Endodermal cell (in vitro differentiated cells): ENCODE data around the gene CYP27B1. TPM values are rescaled to one million over a fixed set of nuclear protein-coding genes. Genes with fewer than 3 reads are reported as not detected.

Source experiments
- DNase-seq: peaks from one replicate; pipeline ENCODE4 v3.0.0-alpha.2; 2017
- H3K27ac ChIP-seq: 2 replicates; pipeline ENCODE4 v1.5.1; 2013; ENCODE audit warnings: mild to moderate bottlenecking, low read depth, low read length, moderate library complexity
- H3K27me3 ChIP-seq: 2 replicates; pipeline ENCODE4 v1.6.1; 2013; ENCODE audit warnings: mild to moderate bottlenecking, low read length, moderate library complexity; ENCODE audit not compliant: insufficient read depth, control insufficient read depth, poor library complexity, severe bottlenecking
- H3K36me3 ChIP-seq: 2 replicates; pipeline ENCODE4 v1.7.0; 2013; ENCODE audit warnings: mild to moderate bottlenecking, low read length, moderate library complexity; ENCODE audit not compliant: control insufficient read depth, insufficient read depth
- H3K4me1 ChIP-seq: one replicate; pipeline ENCODE4 v1.7.0; 2013; ENCODE audit warnings: low read length; ENCODE audit not compliant: control insufficient read depth, insufficient read depth
- H3K4me3 ChIP-seq: 2 replicates; pipeline ENCODE4 v1.5.1; 2013; ENCODE audit warnings: mild to moderate bottlenecking, low read length, moderate library complexity
- H3K9ac ChIP-seq: 2 replicates; pipeline ENCODE4 v1.6.1; 2013; ENCODE audit warnings: mild to moderate bottlenecking, low read length, moderate library complexity; ENCODE audit not compliant: poor library complexity, severe bottlenecking; ENCODE audit errors: extremely low read depth
- H3K9me3 ChIP-seq: 2 replicates; pipeline ENCODE4 v1.6.1; 2013; ENCODE audit warnings: mild to moderate bottlenecking, low read length, moderate library complexity; ENCODE audit not compliant: control insufficient read depth
- H3K27ac Mint-ChIP-seq: 2 replicates; pipeline ENCODE4 v1.8.0; 2020; ENCODE audit warnings: mixed read lengths
- H3K27me3 Mint-ChIP-seq: 2 replicates; pipeline ENCODE4 v1.8.0; 2021; ENCODE audit warnings: mild to moderate bottlenecking, mixed read lengths; ENCODE audit not compliant: insufficient read depth
- H3K36me3 Mint-ChIP-seq: 2 replicates; pipeline ENCODE4 v1.8.0; 2020; ENCODE audit warnings: low read depth, mixed read lengths
- H3K4me1 Mint-ChIP-seq: 2 replicates; pipeline ENCODE4 v1.8.0; 2020; ENCODE audit warnings: mixed read lengths
- H3K4me3 Mint-ChIP-seq: 2 replicates; pipeline ENCODE4 v1.8.0; 2020; ENCODE audit warnings: mild to moderate bottlenecking, moderate library complexity, mixed read lengths
- H3K9me3 Mint-ChIP-seq: 2 replicates; pipeline ENCODE4 v1.8.0; 2020; ENCODE audit warnings: mild to moderate bottlenecking, mixed read lengths
- CTCF ChIP-seq: fragments of 200-600 bp; sonication (generic); conservative IDR thresholded peaks from 2 replicates; pipeline ENCODE4 v1.5.0; 2021; ENCODE audit warnings: antibody characterized with exemption, mild to moderate bottlenecking
- WGBS, 2 experiments: methylation state at CpG; one replicate each; pipeline versions ENCODE4 v1.1.5 to v1.1.7; 2013; ENCODE audit warnings: missing lambda C conversion rate in 2 of 2, mixed read lengths in 1 of 2; ENCODE audit not compliant: insufficient coverage in 1 of 2, insufficient read length in 1 of 2; 5-methylcytosine and 5-hydroxymethylcytosine counted together
- total RNA-seq, 2 donors: library from RNA; stranded (reverse); fragmentation: NEBNext Ultra II Directional in 1 of 2; extraction: Animal tissue kit (Norgen Biotek cat#: 25700) in 1 of 2; gene quantifications; 2 replicates in 1 of 2; 3 replicates in 1 of 2; pipeline ENCODE4 v1.2.1, GENCODE V29; 2021

The CYP27B1 gene
- total RNA-seq, 2 donors from 2014 or later: 2.4 to 3.1 TPM

- Mint-ChIP-seq H3K27me3 (peaks cover 65% of the 10 kb centered on the region), H3K4me3 (no peak overlapping the region), H3K4me1 (peaks cover 7% of the 10 kb centered on the region), H3K36me3 (peaks cover 11% of the 10 kb centered on the region), H3K9me3 (peaks cover 3% of the 10 kb centered on the region), H3K27ac (no peak overlapping the region)
- Histone ChIP-seq H3K36me3 (peaks cover 10% of the 10 kb centered on the region), H3K27ac (no peak overlapping the region), H3K4me3 (no peak overlapping the region), H3K27me3 (peaks cover 72% of the 10 kb centered on the region), H3K4me1 (no peaks in the 10 kb centered on the region), H3K9me3 (no peaks in the 10 kb centered on the region), H3K9ac (no peak overlapping the region)
- DNase-seq: peak; percentile 84
- WGBS, 2 experiments: 66 to 68% methylated on average over 12 to 14 of the region's 14 CpGs
- peak; percentile 39 for TF ChIP-seq CTCF
Observed at GRCh38 chr12:57741844-57742738, 24.8 kb downstream of the CYP27B1 start.

- Mint-ChIP-seq H3K4me3 (no peak overlapping the region), H3K27ac (no peak overlapping the region), H3K9me3 (peaks cover 3% of the 10 kb centered on the region), H3K36me3 (peaks cover 4% of the 10 kb centered on the region), H3K4me1 (peaks cover 12% of the 10 kb centered on the region), H3K27me3 (peaks cover 72% of the 10 kb centered on the region)
- H3K9me3 ChIP-seq: no peaks in the 10 kb centered on the region
- no peak for DNase-seq
- no peak overlapping the region for H3K27ac ChIP-seq
- H3K4me1 ChIP-seq: no peaks in the 10 kb centered on the region
- H3K36me3 ChIP-seq: peaks cover 3% of the 10 kb centered on the region
- H3K27me3 ChIP-seq: peaks cover 79% of the 10 kb centered on the region
- TF ChIP-seq CTCF: no peak
- 73% methylated on average over 1 of the region's 1 CpG; no CpG with 5 or more reads in 1 of the 2 experiments for WGBS, 2 experiments
- no peak overlapping the region for H3K4me3 ChIP-seq
- no peak overlapping the region for H3K9ac ChIP-seq
Observed at GRCh38 chr12:57741413-57741789, 25.5 kb downstream of the CYP27B1 start.

GRCh38 chr12:57740656-57741412 is 26.0 kb downstream of the CYP27B1 start:
- Histone ChIP-seq H3K9ac (no peak overlapping the region), H3K4me3 (no peak overlapping the region), H3K27me3 (peaks cover 85% of the 10 kb centered on the region), H3K9me3 (no peaks in the 10 kb centered on the region), H3K4me1 (no peaks in the 10 kb centered on the region), H3K27ac (no peak overlapping the region), H3K36me3 (no peaks in the 10 kb centered on the region)
- no peak for DNase-seq
- H3K4me3 Mint-ChIP-seq: no peak overlapping the region
- peaks cover 3% of the 10 kb centered on the region for H3K9me3 Mint-ChIP-seq
- WGBS, 2 experiments: 79 to 88% methylated on average over 2 to 5 of the region's 5 CpGs
- peaks cover 77% of the 10 kb centered on the region for H3K27me3 Mint-ChIP-seq
- peaks cover 13% of the 10 kb centered on the region for H3K4me1 Mint-ChIP-seq
- TF ChIP-seq CTCF: no peak
- H3K36me3 Mint-ChIP-seq: no peaks in the 10 kb centered on the region
- no peak overlapping the region for H3K27ac Mint-ChIP-seq
